IPS-15b (cell line): Measurements from ENCODE around the gene RADIL.

Source experiments
- H3K27me3 ChIP-seq: one replicate; pipeline ENCODE4 v1.6.1; 2013; ENCODE audit warnings: low read length; ENCODE audit not compliant: control insufficient read depth, insufficient read depth
- H3K36me3 ChIP-seq: one replicate; pipeline ENCODE4 v1.6.1; 2013; ENCODE audit warnings: low read length; ENCODE audit not compliant: control insufficient read depth, insufficient read depth
- H3K4me1 ChIP-seq: one replicate; pipeline ENCODE4 v1.6.1; 2013; ENCODE audit warnings: mild to moderate bottlenecking, low read length; ENCODE audit not compliant: control insufficient read depth, insufficient read depth
- H3K4me3 ChIP-seq: one replicate; pipeline ENCODE4 v1.5.1; 2013; ENCODE audit warnings: low read depth, low read length
- H3K9ac ChIP-seq: one replicate; pipeline ENCODE4 v1.6.1; 2013; ENCODE audit warnings: low read depth, mild to moderate bottlenecking, low read length
- H3K9me3 ChIP-seq: one replicate; pipeline ENCODE4 v1.6.1; 2013; ENCODE audit warnings: mild to moderate bottlenecking, low read length; ENCODE audit not compliant: control insufficient read depth, insufficient read depth

RADIL gene

DNA sequence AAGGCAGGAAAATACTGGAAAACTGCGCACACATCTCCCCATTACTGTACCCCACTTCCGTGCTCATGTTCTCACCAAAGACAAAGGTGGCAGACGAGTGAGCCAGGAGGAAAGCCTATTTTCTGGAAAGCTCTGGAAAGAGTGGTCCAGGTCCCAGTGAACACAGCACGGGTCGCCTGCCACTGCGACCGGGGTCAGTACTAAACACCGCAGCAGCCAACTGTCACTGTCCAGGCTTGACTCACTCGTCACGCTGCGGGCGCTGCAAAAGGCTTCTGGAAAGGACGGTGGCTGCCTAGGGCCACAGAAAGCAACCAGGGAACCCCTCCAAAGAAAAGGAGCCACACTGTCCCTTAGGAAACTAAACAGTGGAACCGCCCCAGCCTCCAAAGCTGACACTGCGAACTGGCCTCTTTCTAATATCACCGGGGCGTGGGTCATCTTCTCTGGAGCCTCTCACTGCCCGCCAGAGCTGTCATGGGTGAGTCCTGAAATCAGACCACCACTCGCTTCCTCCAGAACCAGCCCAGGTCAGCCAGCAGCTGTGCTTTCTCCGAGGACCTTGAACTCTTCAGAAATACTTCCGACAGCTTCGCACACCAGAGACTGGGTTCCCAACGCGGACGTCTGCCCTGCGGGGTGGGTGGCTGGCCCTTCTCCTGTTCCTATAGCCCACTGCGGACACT is 4.0 kb downstream of the RADIL start:
- Histone ChIP-seq H3K4me1 (no peaks in the 10 kb centered on the region), H3K27me3 (no peaks in the 10 kb centered on the region), H3K4me3 (no peak overlapping the region), H3K36me3 (peaks cover 3% of the 10 kb centered on the region), H3K9me3 (no peaks in the 10 kb centered on the region), H3K9ac (no peak overlapping the region)

DNA sequence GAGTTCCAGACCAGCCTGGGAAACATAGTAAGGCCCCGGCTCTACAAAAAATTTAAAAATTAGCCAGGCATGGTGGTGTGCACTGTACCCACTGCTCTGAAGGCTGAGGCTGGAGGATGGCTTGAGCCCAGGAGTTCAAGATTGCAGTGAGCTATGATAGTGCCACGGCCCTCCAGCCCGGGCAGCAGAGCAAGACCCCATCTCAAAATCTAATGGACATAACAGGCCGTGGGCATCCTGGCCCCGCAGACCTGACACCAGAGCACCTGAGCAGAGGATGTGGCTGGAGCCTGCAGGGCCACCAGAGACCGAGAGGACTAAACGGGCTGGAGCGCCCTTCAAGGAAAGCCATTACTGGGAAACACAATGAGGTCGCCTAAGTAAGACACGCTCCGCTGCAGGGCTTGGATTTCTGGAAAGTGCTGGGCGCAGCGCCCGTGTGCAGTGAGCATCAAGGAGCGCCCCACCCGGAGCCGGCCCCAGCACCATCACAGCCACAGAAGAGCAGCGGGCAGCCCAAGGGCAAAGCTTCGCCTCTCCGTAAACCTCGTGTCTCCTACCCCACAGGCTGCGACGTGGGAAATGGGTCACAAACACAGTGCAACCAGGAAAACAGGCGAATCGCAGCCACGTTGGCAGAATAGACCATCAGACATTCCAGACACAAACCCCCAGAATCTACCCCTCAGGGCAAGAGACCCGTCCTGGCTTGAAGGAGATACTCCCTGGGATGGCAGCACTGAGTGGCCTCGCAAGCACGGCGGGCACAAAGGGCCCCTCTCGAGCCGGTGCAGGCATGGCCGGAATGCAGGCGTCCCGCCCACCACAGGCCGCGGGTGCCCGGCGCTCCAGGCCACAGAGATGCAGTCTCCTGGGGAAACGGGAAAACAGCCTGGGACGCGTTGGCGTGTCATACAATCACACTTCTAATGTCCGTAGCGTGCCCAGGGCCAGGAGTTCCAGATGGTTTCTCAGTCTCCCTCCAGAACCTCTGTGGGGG is 4.9 kb downstream of the RADIL start:
- Histone ChIP-seq H3K4me1 (no peaks in the 10 kb centered on the region), H3K27me3 (no peaks in the 10 kb centered on the region), H3K4me3 (no peak overlapping the region), H3K9ac (no peak overlapping the region), H3K36me3 (peaks cover 3% of the 10 kb centered on the region), H3K9me3 (no peaks in the 10 kb centered on the region)

DNA sequence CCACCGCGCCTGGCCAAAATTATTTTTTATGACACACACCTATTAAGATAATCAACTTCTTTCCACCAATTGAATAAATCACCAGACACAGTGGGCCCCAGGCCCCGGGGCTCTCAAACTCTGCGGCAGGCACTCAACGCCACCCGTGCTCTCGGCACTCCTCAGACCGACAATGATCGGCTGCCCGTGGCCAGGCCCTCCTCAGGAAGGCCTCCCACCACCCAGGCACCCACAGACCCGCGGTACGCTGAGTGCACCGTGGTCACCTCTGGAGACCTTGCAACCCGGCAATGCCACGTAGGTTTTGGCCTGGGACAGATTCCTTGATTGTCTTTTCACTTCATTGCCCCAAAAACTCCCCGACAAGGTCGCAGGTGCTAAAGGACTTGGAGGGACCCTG is 6.9 kb downstream of the RADIL start:
- Histone ChIP-seq H3K36me3 (peaks cover 3% of the 10 kb centered on the region), H3K4me3 (no peak overlapping the region), H3K9me3 (no peaks in the 10 kb centered on the region), H3K9ac (no peak overlapping the region), H3K4me1 (no peaks in the 10 kb centered on the region), H3K27me3 (no peaks in the 10 kb centered on the region)

DNA sequence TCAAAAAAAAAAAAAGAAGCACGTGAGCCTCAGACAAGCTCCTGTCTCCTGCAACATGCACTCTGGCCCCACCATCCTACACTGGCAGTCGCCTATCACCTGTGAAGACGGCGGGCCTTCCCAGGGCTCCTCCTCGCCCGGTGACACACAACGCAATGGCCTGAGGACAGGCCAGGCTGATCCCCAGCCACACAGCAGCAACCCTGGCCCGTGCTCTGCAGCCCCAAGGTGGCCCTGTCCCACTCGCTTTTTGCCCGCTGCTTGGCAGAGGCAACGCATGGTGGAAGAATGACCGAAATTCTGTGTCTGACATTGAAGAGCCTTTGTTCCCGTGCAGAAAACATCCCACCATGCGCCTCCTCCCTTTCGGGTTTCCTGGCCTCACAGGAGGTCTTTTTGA is 8.1 kb downstream of the RADIL start:
- no peak overlapping the region for H3K4me3 ChIP-seq
- H3K9me3 ChIP-seq, result no peaks in the 10 kb centered on the region
- no peaks in the 10 kb centered on the region for H3K27me3 ChIP-seq
- no peak overlapping the region for H3K9ac ChIP-seq
- no peaks in the 10 kb centered on the region for H3K4me1 ChIP-seq
- peaks cover 3% of the 10 kb centered on the region for H3K36me3 ChIP-seq

DNA sequence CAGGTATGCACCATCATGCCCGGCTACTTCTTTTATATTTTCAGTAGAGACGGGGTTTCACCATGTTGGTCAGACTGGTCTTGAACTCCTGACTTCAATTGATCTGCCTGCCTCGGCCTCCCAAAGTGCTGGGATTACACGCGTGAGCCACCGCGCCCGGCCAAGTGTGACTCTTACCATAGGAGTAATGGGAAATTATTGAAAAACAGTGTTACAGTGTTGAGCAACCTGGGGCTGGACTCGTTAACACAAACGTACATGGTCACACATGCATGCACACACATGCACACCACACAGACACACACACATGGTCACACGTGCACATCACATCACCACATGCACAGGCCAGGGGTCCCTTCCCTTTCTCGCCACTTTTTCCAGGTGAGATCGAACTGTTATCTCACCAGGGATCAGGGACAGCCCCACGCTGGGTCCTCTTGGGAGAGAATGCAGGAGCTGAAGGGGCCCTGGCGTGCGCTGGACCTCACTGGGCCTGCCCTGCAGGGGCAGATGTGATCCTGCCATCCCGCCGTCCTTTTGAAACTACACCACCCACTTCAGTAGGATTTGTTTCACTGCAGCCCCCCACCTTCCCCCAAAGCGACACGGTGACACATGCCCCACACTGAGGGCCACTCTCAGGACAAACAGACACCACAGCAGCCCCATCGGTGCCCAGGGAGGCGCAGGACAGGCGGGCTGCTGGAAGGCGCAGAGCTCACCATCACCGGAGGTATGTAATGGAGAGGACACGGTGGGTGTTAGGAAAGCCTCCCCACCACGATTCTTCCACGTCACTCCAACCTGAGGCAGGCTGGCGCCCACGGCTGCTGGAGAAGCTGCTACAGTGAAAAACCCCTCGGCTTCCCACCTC is 10.2 kb downstream of the RADIL start:
- Histone ChIP-seq H3K36me3 (peaks cover 3% of the 10 kb centered on the region), H3K9me3 (no peaks in the 10 kb centered on the region), H3K9ac (no peak overlapping the region), H3K27me3 (no peaks in the 10 kb centered on the region), H3K4me3 (no peak overlapping the region), H3K4me1 (no peaks in the 10 kb centered on the region)

DNA sequence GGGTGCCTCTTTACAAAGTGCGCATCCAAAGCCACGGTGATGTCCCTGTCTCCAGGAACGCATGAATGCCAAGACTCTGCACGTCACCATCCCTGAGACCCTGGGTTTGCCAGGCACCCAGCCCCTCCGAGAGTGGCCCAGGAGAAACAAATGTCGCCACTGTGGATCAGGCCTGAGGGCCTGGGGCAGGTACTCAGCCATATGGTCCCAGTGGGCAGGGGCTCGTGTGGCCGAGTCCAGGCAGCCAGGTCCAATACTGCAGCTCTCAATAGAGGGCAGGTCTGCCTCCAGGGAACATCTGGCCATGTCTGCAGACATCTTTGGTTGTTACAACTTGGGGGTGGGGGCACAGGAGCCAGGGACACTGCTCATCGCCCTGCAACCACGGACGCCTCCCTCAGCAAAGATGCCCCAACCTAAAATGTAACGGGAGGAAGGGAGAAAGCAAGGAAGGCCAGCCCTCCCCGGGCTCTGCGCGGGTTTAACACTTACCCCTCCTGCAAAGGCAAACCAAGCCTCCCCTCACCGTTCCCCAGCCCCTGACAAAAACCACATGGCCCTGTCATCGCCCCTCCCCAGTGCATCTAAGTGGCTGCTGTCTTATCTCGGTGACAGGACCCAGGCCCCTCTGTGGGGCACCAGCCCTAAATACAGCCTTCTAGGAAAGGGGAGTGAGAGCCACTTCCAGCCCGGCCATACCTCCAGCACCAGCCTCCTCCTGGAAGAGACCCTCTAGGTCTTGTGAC is 11.4 kb downstream of the RADIL start:
- peak overlapping the region; percentile 47 for H3K9ac ChIP-seq
- H3K36me3 ChIP-seq, result no peaks in the 10 kb centered on the region
- no peaks in the 10 kb centered on the region for H3K9me3 ChIP-seq
- H3K4me3 ChIP-seq, result no peak overlapping the region
- no peaks in the 10 kb centered on the region for H3K4me1 ChIP-seq
- no peaks in the 10 kb centered on the region for H3K27me3 ChIP-seq

DNA sequence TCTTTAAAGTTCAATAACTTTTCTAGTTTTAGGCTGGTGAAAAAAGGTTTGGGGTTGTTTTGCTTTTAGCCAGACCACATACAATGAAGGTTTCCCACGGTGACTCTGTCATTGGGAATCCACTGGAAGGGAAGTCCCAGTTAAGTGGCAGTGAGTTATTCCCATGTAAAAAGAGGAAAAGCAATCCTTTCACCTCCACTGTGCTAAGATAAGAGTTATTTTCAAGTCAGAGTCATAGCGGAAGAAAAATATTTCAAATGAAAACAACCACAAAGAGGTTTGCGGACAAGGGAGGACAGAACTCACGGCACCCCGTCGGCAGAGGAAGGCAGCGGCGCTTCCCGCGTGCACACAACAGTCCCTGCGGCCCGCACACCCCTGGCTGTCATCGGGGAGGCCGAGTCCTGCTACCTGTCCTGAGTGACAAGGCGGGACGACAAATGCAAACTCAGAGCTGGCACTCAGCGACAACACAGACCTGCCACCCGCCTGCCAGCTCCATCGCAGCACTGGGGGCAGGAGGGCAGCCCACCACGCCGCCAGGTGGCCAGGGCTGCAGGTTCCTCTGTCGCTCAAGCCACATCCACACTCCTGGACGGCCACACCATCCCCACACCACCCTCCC is 12.3 kb downstream of the RADIL start:
- H3K4me1 ChIP-seq, result no peaks in the 10 kb centered on the region
- no peak overlapping the region for H3K9ac ChIP-seq
- H3K27me3 ChIP-seq, result no peaks in the 10 kb centered on the region
- no peaks in the 10 kb centered on the region for H3K9me3 ChIP-seq
- H3K36me3 ChIP-seq, result no peaks in the 10 kb centered on the region
- no peak overlapping the region for H3K4me3 ChIP-seq

DNA sequence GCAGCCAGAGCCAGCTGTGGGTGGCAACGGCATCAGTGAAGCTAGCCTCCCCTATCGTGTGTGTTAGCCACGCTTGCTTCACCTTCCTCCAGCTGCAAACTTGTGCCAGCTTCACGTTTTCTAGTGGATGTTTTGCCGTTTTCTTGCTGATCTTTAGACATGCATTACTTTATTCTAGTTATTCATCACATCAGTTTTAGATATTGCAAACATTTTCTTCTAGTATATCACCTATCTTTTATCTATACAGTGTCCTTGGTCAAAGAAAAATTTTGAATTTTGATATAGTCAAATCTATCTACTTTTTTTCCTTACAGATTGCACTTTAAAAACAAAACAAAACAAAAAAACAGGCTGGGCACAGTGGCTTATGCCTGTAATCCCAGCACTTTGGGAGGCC is 15.0 kb downstream of the RADIL start:
- Histone ChIP-seq H3K4me3 (no peak overlapping the region), H3K4me1 (no peaks in the 10 kb centered on the region), H3K9ac (no peak overlapping the region), H3K9me3 (no peaks in the 10 kb centered on the region), H3K36me3 (no peaks in the 10 kb centered on the region), H3K27me3 (peaks cover 6% of the 10 kb centered on the region)

DNA sequence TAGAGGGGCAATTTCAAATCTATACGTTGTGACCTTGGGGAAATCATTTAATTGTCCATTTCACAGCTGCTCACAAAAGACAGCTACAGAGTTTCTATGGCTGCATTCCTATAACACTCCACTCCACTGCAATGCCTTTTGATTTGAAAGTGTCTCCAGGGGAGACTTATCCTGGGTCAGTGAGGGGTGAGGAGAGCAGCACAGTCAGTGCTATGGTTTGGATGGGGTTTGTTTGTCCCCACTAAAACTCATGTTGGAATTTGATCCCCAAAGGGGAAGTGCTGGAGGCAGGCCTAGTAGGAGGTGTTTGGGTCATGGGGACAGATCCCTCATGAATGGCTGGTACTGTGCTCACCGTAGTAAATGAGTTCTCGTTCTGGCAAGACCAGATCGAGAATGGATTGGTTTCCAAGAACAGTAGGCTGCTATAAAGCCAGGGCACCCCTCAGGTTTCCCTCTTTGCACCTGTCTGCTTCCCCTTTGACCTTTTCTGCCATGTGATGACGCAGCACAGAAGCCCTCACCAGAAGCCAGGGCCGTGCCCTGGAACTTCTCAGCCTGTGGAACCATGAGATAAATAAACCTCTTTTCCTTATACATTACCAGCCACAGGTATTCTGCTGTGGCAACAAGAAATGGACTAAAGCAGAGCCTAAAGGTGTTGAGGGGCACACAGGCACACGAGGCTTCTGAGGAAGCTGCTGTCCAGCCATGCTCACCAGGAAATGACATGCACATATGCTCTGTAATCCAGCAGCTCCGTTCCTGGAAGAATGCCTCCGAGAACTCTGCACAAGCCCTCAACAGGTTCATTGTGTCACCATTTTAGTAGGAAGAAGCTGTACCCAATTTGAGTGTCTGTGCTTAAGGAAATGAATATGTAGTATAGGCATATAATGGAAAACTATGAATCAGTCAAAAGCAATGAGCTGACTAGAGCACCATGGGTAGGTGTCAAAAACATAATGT is 16.7 kb downstream of the RADIL start:
- Histone ChIP-seq H3K9me3 (no peaks in the 10 kb centered on the region), H3K4me3 (no peak overlapping the region), H3K4me1 (peaks cover 2% of the 10 kb centered on the region), H3K36me3 (no peaks in the 10 kb centered on the region), H3K27me3 (peaks cover 10% of the 10 kb centered on the region), H3K9ac (no peak overlapping the region)

DNA sequence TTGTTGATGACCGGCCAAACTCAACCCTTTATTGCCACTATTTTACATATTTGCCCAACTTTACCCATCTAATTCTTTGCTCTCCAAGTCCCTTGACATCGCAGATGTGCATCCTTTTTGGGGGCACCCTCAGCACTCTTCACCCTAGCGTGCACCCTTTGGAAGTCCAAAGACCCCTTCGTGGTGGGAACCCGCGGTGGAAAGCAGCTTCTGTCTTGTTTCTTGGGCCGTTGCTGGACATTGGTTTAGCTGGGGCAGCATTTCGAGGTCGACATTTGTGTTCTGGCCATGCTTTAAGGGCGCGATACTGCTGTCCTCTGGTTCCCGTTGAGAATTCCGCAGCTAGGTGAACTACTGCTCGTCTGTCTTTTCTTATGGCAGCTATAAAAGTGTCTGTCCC is 21.4 kb downstream of the RADIL start:
- no peaks in the 10 kb centered on the region for H3K36me3 ChIP-seq
- peak overlapping the region; percentile 29 for H3K9ac ChIP-seq
- peaks cover 28% of the 10 kb centered on the region for H3K27me3 ChIP-seq
- H3K4me3 ChIP-seq, result peak overlapping the region; percentile 69
- H3K9me3 ChIP-seq, result no peaks in the 10 kb centered on the region
- peaks cover 2% of the 10 kb centered on the region for H3K4me1 ChIP-seq
